OCI-LY1 (cell line): ENCODE measurements around the gene CTBP2.

ENCODE experiments used
- CTCF ChIP-seq: fragments of 200-600 bp; sonication (generic), shearing (Covaris generic); IDR thresholded peaks from 2 replicates; pipeline ENCODE4 v1.5.1; 2017; ENCODE audit warnings: mild to moderate bottlenecking, antibody characterized with exemption, low read length, moderate library complexity, mixed read lengths
- EZH2 ChIP-seq: fragments of 200-600 bp; sonication (generic), shearing (Covaris generic); IDR thresholded peaks from 2 replicates; pipeline ENCODE4 v1.8.0; 2017; ENCODE audit warnings: borderline replicate concordance, mixed run types, mild to moderate bottlenecking, antibody characterized with exemption, low read length, moderate library complexity, mixed read lengths

GRCh38 chr10:125136087-125136486 is 24.3 kb downstream of the CTBP2 start:
- TF ChIP-seq CTCF (no peak), EZH2 (no peak)
